GM19193 (cell line): ENCODE data around the gene PRR16.

Experiments
- POLR2A ChIP-seq: IDR thresholded peaks from 4 replicates; pipeline ENCODE4 v1.6.1; 2011; ENCODE audit not compliant: insufficient read depth, insufficient read length; ENCODE audit errors: extremely low read depth

Gene PRR16

GRCh38 chr5:120567066-120567465 is 103.0 kb downstream of the PRR16 start:
- no peak for TF ChIP-seq POLR2A

GRCh38 chr5:120567921-120568320 is 103.8 kb downstream of the PRR16 start:
- no peak for TF ChIP-seq POLR2A

DNA sequence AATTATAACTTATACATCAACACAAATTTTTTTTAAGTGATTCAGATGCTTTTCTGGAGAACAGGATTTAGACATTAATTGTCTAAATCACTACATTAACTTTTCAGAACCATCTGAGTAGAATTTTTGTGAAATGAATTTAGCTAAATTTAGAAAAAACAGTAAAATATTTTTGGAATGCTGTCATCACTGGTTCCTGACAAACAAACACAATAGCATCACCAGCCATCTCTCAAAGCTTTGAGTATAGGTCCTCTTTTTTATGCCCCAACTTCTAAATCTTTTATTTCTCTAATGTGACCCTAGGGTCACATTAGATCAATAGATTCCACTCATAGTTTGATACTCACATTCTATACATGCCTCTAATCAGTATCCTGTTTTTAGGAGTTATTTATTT is 104.6 kb downstream of the PRR16 start:
- no peak for TF ChIP-seq POLR2A

DNA sequence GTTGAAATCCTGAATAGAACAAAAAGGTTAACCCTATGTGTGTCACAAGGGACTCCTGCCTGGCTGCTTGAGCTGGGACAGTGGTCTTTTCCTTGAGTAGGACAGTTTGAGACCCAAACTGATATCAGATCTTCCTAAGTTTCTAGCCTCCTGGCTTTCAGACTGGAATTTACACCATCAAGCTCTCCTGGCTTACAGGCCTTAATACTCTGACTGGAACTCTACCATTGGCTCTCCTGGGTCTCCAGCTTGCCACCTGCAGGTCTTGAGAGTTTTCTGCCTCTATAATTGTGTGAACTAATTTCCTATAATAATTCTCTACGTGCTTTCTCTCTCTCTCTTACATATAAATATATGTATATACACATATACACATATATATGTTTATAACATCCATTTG is 112.5 kb downstream of the PRR16 start:
- TF ChIP-seq POLR2A, result no peak

DNA sequence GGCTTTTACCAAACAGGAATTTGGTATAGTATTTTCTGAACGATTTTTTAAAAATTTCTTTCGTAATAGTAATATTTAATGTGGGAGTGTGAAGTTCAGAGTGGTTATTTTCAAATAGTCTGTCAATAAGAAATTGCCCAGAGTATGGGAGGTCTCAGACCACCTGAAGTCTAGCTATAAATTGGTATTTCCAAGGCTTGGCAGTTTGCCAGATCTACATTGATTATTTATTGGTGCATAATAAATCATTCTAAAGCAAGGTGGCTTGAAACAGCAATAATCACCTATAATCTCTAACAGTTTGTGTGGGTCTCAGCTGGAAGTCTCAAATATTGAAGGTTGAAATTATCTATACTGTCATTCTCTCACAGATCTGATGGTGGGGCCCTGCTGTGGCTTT is 118.5 kb downstream of the PRR16 start:
- TF ChIP-seq POLR2A, result no peak

DNA sequence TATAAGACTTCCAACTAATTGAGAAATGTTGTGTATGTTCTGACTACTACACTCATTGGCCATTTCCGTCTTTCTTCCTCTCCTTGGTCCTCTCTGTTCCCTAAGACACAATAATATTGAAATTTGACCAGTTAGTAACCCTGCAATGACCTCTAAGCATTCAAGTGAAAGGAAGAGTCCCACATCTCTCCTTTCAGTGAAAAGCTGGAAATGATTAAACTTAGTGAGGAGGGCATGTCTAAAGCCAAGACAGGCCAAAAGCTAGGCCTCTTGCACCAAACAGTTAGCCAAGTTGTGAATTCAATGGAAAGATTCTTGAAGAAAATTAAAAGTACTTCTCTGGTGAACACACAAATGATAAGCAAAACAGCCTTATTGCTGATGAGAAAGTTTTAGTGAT is 122.5 kb downstream of the PRR16 start:
- TF ChIP-seq POLR2A, result no peak

- no peak for TF ChIP-seq POLR2A
These were observed 127.8 kb downstream of the PRR16 start for GRCh38 chr5:120591911-120592310.

- no peak for TF ChIP-seq POLR2A
These were observed 135.5 kb downstream of the PRR16 start for GRCh38 chr5:120599576-120599975.

DNA sequence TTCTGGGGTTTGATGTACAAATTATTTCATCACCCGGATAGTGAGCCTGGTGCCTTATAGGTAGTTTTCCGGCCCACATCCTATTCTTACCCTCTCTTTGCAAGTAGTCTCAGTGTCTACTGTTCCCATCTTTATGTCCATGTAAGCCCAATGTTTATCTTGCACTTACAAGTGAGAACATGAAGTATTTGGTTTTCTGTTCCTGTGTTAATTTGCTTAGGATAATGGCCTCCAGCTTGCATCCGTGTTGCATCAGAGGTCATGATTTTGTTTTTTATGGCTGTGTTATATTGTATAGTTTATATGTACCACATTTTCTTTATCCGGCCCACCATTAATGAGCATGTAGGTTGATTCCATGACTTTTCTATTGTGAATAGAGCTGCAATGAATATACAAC is 136.5 kb downstream of the PRR16 start:
- no peak for TF ChIP-seq POLR2A

- no peak for TF ChIP-seq POLR2A
These were observed 137.9 kb downstream of the PRR16 start for GRCh38 chr5:120602033-120602432.

DNA sequence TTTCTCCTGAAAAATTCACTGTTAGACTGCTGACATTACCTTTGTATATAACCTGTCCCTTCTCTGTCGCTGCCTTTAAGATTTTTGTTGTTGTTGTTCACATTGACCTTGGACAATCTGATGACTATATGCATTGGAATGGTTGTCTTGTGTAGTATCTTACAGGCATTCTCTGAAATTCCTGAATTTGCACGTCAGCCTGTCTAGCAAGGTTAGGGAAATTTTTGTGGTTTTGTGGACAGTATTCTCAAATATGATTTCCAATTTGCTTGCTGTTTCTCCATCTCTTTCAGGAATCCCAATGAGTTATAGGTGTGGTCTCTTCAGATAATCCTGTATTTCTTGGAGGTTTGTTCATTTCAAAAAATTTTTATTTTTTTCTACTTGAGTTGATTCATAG is 140.8 kb downstream of the PRR16 start:
- TF ChIP-seq POLR2A, result no peak

- no peak for TF ChIP-seq POLR2A
These were observed 141.4 kb downstream of the PRR16 start for GRCh38 chr5:120605325-120606079.

DNA sequence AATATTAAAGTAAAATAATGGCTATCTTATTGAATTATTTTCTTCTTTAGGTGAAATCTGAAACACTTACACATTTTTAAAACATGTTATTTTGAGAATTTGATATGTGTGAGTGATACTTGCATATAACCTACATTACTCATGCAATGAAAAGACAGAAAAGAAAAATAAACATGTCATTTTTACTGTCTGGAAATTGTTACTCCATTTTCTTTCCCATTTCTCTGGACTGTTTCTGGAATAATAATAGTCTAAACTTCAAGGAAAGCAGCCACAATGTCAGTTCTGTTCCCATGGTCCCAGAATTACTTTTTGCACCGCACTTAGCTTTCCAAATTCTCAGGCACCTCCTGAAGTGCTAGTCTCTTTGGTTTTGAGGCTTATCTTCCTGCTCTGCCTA is 145.5 kb downstream of the PRR16 start:
- no peak for TF ChIP-seq POLR2A

- no peak for TF ChIP-seq POLR2A
These were observed 146.0 kb downstream of the PRR16 start for GRCh38 chr5:120610145-120610544.

DNA sequence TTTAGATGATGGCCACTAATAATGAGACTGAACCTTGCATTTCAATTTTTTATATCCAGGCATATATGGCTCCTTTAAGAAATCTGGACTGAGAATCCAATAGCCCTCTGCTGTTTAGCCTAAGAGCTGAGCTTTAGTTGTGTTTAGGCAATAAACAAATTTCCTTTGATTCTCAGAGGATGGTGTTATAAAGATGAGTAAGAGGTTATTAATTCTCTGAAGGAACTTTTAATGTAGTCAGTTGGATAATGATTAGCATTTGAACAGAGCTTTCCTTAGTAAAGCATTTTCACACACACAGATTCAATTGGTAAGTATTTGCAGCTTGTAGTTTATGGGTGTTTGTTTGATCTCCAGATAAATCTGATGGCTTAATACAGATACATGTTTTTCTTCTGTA is 149.6 kb downstream of the PRR16 start:
- no peak for TF ChIP-seq POLR2A

GRCh38 chr5:120614531-120615180 is 150.6 kb downstream of the PRR16 start:
- no peak for TF ChIP-seq POLR2A
